AG08396 (cell line): ENCODE measurements around the gene GLRA3.
"Not testable (repeated sequence)": the region's sequence is repeated elsewhere in the genome, so short reads cannot be mapped to it uniquely, and the experiment has no call there.

Experiments
- DNase-seq: peaks from one replicate; pipeline ENCODE4 v3.0.0; 2012; ENCODE audit warnings: low spot score, mixed read lengths

GLRA3 gene

DNA sequence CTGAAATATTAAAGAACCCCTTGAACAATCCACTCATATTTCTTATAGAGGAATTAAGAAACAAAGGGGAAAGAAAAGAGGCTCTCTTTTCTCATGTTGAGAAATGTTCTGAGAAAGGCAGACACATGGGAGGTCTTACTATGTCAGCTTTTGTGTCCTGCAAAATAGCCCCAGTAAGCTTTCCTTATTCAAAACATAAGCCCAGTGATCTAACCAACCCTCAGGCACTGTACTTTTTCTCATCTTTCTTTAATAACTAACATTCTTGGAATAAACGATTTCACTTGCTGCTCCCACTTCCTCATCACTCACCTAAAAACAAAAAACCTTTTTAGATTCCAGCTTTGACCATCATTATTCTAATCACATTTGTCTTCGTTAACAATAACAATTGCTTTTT is 115.9 kb downstream of the GLRA3 start:
- DNase-seq, result no peak

DNA sequence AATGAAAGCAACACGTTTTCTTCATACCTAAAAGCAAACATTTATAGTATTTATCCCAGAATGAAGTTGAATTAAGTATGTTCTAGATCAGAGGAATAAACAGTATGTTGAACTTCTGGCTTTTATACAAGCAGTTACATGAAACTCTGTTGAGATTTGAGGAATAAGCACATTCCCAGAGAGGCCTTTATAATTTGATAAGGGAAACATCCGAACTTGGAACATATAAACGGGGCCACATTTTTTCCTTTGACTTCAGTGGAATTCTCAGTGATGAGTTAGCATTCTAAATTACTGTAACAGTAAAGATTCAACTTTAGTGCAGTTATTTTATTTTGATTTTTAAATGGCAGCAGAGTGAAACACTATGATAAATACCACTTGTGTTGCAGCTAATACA is 119.5 kb downstream of the GLRA3 start:
- DNase-seq, result no peak

DNA sequence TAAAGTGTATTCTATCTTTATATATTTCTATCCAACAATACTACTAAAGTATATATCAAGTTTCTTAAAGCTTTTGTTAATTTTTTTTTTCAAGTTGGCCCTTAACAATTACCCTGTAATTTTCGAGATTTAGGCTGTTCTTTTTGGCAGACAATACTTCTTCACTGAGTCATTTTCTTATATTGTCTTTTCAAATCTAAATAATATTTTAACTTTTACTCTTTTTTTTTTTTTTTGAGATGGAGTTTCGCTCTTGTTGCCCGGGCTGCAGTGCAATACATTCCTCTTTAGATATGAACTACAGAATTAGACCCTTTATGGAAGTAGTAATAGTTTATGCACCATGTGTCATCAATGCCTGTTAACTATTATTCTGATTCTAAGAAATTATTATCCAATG is 120.7 kb downstream of the GLRA3 start:
- no peak for DNase-seq

DNA sequence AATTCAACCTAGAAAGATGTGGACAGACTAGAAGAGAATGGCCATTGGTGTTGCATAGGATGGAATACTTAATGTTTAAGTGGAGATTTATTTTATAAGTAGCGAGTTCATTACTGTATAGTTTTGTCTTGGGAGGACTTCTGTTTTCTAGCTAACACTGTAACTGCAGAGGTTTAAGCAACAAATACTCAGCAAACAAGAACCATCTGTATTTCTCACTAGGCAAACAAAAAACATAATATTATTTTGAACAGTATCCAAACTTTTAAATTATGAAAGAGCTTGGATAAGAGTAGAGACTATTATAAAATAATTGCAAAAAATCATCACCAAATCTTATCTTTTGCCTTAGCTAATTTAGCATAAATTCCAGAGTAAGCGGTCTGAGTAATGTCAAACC is 121.1 kb downstream of the GLRA3 start:
- no peak for DNase-seq

DNA sequence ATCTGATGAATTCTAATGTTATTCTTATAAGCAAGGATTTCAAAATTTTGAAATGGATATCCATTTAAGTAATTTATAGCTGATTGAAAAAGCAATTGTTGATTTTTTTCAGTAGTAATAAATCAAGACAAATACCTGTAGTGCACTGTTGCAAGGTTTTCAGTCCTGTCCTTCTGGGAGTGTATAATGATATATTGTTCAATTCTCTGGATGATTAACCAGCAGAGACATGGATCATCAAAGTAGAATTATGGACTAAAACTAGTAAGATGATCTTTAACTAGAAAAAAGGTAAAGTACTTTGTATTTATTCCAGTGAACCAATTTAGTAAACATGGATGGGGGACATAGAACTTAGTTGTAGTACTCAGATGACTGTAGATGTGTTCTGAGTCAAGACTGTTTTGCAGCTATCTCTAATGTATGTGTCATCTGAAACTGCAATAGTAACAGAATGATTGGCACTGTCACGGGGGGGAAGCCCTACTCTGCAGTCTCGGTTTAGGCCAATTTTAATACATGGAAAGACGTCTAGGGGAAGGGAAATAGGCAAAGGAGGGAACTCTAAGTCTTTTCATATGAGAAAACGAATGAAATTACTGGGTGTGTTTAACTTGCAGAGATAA is 121.9 kb downstream of the GLRA3 start:
- DNase-seq, result no peak

DNA sequence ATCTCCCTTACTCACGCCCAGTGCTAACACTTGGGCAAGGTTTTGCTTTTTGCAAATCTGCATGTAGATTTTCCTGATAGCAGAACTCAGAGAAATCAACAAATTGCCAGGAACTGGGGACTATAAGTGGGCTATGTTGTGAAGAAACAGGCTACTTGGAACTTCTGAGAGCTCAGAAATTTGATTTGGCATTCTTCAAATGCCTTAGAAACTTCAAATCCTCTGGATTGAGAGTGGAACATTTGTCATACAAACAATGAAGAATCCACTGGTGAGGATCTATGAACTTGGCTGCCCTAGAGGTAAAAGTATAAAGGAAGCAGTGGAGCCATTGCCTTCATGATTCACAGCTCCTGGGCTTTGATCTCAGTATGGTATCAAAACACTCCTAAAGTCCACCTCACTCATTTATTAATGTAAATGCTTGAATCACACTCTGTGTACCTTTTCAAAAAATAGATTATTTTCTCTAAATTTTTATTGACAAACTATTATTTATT is 126.0 kb downstream of the GLRA3 start:
- no peak for DNase-seq

DNA sequence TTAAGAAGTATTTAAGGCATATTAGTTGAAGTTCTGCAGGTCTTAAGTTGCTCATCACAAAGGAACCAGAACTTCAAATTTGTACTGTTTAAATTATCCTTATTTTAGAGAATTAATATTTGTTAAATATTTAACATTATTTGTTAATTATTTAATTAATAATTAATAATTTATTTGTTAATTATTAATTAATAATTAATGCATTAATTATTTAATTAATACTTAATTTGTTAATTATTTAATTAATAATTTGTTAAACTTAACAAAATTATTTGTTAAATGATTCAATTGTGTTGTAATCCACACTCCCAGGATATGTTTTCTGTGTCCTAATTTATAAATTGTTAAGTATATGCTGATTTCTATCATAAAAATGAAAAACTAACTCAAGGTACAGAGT is 129.4 kb downstream of the GLRA3 start:
- DNase-seq, result no peak

DNA sequence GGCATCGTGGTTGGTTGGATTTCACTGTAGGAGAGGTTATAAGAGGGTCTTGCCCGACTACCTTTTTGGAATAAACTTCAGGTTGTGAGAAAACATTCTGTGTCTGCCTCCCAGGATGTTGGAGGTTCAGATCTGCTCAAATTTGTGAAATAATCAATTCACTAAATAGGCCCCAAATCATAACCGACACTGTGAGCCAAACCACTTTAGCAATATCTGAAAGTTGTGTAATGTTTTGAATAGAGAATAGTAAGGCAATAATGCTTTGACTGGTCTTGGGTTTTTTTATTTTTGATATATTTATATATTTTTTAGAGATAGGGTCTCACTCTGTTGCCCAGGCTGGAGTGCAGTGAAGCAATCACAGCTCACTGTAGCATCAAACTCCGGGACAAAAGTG is 131.2 kb downstream of the GLRA3 start:
- DNase-seq, result no peak

DNA sequence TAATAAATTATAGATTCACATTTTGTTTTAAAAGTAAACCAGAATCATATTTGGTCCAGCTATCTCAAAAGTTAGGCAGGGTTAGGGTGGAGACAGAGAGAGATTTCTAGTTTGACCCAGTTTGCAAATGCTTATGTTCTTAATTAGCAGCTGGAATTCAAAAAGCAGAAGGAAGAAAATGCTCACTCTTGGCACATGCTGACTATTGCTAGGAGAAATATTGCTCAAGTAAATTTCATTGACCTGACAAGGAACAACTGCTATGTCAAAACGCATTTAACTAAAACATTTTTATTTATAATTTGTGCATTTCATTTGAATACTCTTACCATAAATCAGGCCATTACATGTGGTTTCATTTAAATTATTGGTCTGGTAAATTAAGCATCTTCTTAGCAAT is 131.8 kb downstream of the GLRA3 start:
- DNase-seq, result no peak

DNA sequence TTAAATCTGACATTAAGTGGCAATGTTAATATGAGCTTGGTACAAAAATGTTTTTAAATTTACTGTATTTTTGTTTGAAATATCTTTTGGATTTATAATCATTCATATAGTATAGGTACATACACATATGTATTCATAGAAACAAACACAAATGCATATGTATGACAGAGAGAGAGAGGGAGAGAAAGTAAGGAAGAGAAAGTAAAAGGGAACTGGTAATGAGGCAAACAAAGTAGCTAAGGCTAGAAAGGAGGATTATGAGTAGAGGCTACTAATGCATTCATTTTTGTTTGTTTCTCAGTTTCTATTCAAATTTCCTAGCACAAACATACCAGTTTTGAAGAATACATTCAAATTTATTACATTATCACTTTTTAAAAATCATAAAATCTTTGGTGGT is 132.4 kb downstream of the GLRA3 start:
- no peak for DNase-seq

DNA sequence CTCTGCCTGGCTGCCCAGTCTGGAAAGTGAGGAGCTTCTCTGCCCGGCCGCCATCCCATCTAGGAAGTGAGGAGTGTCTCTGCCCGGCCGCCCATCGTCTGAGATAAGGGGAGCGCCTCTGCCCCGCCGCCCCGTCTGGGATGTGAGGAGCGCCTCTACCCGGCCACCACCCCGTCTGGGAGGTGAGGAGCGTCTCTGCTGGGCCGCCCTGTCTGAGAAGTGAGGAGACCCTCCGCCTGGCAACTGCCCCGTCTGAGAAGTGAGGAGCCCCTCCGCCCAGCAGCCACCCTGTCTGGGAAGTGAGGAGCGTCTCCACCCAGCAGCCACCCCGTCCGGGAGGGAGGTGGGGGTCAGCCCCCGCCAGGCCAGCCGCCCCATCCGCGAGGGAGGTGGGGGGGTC is 137.2 kb downstream of the GLRA3 start:
- not testable (repeated sequence) for DNase-seq

DNA sequence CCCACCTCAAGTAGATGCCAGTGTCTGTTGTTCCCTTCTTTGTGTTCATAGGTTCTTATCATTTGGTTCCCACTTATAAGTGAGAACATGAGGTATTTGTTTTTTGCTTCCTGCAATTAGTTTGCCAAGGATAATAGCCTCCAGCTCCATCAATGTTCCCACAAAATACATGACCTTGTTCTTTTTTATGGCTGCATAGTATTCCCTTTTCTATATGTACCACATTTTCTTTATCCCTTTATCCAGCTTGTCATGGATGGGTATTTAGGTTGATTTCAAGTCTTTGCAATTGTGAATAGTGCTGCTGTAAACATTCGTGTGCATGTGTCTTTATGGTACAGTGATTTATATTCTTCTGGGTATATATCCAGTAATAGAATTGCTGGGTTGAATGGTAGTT is 138.4 kb downstream of the GLRA3 start:
- DNase-seq, result no peak

DNA sequence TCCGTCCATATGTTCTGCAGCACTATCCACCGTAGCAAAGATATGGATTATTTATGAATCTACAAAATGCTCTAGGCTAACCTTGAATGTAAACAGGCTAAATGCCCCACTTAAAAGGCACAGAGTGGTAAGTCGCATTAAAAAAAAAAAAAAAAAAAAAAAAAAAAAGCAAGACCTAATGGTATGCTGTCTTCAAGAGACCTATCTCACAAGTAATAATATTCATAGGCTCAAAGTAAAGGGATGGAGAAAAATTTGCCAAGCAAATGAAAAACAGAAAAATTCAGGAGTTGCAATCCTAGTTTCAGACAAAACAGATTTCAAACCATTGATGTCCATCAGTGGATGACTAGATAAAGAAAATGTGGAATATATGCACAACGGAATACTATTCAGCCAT is 139.4 kb downstream of the GLRA3 start:
- DNase-seq, result no peak

DNA sequence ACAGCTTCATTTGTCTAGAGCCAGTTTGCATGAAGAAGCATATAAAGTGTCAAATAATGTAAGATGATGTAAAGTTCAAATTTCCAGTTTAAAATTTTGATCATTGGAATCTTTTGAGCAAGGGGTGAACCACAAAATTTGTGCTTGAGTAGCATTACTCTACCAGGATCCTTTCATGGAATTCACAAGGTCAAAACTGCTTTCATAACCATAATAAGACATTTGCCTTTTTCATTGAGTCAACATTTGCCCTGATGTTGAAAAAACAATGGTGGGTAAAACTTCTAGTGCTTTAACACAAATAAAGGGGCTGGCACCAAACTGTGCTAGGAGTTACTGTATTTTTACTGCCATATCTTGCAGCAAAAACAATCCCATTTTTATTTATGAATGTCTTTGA is 142.2 kb downstream of the GLRA3 start:
- no peak for DNase-seq

DNA sequence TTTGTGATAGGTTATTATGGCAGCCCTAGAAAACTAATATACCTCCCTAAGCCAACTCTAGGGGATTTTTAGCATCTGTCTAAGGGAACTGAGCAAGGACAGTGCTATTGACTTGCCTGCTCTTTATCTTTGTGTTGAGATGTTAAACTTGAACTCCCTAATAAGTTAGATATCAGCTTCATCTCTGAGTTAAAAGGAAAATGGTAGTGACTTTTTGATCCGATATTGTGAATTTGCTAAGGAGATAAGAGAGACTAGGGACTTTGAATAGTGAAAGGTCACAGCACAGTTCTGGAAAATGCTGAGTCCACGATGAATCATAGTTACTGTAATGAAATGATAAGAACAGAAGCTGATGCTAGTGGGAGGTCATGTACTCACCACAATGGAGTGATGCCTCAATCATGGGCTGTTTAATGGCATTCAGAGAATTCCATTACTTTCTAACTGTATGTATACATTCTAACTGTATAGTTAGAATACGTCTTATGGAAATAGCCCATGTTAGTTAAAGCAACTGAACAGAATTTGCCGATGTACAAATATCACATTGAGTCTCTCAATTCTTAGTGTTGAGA is 147.2 kb downstream of the GLRA3 start:
- peak; percentile 3 for DNase-seq

DNA sequence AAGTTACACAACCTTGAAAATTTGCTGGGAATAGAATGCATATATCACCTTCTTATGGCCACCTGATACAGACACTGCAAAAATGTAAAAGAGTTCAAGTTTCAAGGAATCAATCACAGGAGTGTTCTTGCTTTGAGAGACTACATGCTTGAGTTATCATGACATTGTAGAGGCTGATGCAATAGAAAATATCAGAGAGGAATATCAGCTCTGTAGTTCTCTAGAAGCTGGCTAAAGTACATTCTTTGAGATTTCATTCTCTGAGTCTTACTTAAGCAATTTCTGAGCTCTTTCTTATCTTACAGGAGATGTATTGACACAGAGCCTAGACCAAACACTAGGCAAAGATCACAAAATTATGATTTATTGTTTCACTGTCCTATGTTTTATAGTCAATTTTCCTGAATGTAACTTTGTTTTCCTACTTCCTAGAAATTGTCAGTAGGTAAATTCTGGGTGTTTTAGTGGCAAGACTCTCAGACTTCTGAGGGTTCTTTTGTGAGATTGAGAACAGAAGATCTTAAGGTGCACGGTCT is 154.7 kb downstream of the GLRA3 start:
- no peak for DNase-seq

DNA sequence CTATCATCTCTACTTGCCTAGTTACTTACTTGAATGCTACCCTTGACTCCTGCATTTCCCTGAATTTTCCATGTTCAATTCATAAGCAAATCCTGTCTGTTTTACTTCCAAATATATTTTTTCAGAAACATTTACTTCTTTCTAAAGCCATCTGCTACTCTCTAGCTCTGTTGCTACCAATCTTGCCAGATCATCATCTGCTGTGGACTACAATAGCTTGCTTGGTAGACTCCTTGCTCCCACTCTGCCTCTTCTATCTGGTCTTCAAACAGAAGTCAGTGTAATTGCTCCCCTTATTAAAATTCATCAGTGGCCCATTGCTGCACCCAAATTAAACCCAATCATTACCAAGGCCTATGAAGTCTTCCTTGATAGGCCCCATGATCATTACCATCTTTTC is 155.2 kb downstream of the GLRA3 start:
- no peak for DNase-seq

DNA sequence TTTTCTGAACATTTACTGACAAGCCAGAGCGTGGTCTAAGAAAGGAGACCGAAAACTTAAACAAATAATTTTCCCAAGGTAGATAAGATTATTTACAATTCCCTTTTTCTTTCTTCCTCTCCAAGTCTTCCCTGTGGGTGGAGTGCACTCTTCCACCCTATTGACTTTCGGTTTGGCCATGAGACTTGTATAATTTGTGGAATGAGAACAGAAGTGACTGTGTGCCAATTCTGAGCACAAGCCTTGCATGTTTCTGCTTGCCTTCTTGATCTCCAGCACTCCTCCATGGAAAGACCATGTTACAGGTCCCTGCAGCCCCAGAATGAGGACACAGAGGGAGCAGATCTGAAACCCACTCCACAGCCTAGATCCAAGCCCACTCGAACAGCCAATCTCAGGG is 156.8 kb downstream of the GLRA3 start:
- no peak for DNase-seq

DNA sequence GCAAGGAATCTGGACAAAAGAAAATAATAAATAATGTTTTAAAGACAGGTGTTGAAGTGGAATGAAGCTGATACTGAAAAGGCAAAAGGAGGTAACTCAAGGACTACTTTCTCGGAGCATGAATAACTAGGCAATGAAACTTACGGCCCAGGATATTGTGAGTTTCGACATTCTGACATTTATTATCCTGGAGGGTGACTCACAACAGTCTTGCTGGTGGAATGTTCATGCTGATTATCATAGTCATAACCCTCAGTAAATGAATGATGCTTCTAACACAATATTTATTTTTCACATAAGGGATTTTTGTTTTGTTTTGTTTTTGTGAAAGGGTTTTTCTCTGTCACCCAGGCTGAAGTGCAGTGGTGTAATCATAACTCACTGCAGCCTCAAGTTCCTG is 159.8 kb downstream of the GLRA3 start:
- peak; percentile 7 for DNase-seq

DNA sequence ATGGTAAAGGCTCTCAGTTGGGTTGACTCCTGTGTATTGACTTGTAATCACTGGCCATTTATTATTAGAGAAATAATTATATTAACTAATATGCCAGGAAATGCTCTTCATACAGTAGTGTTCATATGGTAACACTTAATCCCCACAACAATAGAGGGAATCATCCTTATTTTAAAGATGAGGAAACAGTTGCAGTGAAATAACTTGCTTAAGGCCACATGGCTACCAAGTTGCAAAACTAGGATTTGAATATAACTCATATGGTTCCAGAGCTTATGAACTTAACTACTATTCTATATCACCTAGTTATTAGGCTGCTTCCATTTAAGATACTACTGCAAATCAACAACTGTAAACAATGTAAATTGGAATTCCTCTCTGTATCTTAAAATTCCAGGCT is 163.2 kb downstream of the GLRA3 start:
- DNase-seq, result no peak

DNA sequence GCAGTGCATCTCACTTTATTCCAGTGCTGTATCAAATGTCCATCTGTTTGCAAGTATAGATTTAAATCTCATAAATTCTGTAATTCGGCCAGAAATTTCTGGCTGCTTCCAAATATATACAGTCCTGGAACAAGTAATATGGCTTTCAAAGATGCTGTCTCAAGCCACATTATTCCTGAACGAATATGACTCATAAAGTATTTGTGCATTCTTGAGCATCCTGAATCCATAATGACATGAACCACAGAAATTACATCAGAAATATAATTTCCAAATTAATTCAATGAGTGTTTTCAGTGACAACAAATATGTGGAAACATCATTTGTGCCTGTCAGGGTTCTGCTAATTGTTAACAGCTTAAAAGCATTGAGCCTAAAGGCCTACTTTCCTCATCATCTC is 165.8 kb downstream of the GLRA3 start:
- no peak for DNase-seq

DNA sequence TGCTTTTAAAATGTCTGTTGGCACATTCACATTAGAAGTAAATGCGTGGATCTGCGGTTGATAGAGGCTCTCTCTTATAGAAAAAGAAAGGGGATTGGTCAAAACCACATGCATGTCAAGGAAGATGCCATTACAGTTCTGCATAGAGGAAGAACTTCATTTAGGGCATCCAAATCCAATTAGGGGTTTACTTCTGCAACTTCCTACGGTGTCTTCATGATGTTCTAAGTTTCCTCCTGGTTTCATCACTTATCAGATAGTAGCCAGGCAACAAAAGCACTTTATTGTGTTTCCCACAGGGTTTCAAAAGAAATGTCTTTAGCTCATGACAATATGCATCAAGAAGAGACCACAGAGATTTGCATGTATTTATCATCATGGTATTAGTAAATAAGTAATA is 170.8 kb downstream of the GLRA3 start:
- DNase-seq, result no peak

DNA sequence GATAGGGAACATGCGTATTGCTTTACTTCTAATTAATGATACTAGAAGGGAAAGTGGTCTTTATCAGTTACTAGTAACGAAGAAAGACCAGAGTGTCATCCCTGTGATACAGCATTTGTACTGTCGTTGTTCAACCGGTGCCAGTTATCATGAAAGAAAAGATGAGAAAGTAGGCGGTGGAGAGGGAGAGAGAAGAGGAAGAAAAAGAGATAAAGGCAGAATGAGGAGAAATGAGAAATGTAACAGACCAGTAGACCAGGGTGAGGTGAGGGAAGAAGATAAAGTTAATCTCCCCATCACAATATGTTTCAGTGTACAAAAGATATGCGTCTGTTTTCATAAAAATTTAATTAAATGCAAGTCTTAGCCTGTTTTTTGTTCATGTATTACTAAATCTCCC is 171.6 kb downstream of the GLRA3 start:
- no peak for DNase-seq

DNA sequence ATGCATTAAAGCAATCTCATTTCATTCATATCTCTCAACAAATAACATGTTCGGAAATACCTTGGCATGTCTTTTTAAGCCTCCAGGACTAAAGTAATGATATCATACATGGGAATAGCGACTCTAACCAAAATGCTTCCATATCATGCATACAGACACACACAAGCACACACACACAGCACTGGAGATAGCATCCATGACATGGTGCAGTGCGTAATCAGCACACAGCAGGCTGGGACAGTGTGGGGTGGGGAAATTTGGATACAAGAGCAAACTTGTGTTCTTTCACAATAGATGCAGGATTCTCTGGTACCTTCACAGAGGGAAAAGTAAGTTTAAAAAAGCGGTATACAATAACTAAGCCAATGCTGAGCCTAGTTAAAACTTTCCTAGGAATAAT is 174.4 kb downstream of the GLRA3 start:
- DNase-seq, result no peak
